ENCODE results near the gene DR1. TPM values are rescaled to one million over a fixed set of nuclear protein-coding genes. Genes with fewer than 3 reads are reported as not detected.
A peak's percentile ranks its signal among the peaks of the same experiment; 100 is the strongest.
"Not testable (repeated sequence)": the region's sequence is repeated elsewhere in the genome, so short reads cannot be mapped to it uniquely, and the experiment has no call there.

DR1 gene
- total RNA-seq, 1 donor from 2014 or later, result 50.1 TPM

DNA sequence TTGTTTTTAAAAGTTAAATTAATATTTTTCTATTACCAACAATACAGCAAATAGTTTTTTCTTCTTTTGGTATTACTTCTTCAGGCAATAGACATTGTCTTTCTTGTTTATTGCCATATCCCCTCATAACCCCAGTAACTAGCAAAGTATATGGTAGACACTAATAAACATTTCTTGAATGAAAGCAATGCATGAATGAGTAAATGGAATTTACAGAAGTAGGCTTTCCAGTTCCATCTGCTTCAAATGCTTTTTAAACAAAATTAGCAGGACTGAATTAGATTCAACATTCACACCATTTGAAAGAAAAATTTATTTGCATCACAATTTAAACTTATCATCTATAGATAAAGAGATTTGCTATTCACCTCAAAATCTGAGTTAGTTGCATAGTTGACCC is 5.6 kb upstream of the DR1 start:
- DNase-seq (ENCODE audit: low spot score), result no peak

DNA sequence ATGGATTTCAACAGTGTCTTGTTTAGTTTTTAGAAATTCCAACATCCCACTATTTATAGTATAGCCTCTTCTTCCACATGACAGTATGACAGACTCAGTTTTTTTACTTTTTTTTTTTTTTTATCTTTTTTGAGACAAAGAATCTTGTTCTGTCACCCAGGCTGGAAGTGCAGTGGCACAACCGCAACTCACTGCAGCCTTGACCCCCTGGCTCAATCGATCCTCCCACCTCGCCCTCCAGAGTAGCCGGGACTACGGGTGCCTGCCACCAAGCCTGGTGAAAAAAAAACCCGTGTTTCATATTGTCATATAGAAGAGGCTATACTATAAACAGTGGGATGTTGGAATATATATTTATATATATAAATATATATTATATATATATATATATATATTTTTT is 1.2 kb upstream of the DR1 start:
- DNase-seq (ENCODE audit: low spot score), result no peak

DNA sequence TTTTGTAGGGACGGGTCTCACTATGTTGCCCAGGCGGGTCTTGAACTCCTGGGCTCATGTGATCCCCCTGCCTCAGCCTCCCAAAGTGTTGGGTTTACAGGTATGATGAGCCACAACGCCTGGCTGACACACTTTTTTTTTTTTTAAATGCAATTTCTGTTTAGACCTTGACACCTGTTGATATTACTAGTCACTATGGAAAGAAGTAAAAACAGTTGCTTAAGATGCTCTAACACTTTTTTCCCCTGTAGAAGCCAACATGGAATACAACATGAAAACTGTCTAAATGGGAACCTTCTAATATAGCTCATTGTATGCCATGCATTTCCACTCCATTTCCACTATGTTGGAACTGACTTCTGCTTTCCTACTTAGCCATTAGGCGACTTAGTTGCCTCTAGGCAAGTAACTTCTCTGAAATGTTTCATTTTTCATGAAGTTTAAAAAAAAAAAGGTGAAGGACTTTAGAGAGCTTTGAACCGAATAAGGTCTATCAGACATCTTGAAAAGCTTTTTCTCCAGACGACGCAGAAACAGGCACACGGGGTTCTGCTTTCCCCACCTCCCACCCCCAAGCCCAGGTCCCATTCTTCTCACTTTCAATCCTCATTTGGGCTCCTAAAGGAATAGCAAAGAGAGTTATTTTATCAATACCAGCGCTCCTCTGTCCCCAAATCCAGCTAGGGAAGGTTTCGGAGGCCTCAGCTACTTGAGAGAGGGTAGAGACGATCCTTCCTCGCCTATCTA is 648 bp upstream of the DR1 start:
- no peak for DNase-seq (ENCODE audit: low spot score)

DNA sequence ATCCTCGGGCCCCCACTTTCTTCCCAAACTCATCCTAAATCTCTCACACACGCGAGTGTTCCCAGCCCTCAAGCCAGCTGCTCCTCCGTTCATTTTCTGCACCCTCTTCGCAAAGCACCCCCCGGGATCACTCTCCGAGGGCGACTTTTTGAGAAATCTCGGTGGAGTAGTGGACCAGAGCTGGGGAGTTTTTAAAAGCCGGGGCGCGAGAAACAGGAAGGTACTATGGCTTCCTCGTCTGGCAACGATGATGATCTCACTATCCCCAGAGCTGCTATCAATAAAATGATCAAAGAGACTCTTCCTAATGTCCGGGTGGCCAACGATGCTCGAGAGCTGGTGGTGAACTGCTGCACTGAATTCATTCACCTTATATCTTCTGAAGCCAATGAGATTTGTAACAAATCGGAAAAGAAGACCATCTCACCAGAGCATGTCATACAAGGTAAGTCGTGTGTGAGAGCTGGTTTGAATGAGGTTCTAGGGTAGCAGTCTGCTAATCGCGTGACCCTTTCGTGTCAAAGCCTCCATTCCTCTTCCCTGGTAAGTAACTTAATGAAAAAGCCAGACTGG is 800 bp downstream of the DR1 start:
- DNase-seq (ENCODE audit: low spot score), result peak; percentile 46

DNA sequence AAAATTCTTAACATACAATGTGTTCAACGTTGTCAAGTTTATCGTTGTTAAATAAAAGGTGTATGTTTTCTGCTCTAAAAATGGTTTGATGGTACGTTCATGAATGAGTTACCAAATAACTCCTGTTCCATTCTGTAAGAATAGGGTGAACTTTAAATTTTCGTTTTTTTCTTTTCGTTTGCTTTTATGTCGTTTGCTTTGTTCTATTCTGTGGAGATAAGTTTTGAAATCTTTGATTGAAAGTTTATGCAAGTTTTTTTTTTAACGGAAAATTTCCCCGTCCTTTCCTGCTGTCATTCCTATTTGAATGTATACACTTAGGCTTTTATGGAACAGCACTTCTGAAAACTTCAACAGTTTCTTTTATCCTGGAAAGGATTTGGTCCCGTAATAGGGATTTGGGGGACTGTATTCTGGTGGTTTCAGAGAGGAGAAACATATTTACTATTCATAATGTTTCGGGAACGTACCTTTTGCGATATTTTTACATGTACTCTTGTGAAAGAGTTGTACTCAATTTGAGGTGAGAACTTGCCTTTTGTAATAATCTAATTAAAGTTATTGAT is 1.7 kb downstream of the DR1 start:
- DNase-seq (ENCODE audit: low spot score), result no peak

DNA sequence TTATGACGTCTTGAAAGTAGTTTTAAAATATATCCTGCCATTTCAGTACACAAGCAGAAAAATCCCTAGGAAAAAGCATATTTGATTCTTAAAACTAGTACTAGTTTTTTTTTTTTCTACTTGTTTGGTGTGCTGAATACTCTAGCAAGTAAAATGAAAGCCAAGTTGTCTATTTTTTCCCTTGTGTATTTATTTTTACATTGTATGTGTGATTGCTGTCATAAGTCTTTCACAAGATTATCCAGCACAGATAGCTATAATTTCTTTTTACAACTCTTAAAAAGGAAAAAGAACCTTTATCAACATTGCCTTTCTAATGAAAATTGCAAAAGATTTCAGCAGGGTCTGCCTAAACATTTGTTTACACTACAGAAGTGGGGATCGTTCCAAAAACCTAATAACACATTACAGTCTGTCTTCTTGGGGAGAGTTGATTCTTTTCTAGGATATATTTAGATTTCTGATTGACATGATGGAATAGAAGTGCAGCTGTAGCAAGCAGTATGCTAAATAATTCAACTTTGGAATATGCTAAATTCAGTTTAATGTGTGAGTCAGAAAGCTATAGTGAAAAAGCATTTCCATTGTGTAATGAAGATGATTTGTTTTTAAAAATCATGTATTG is 2.5 kb downstream of the DR1 start:
- no peak for DNase-seq (ENCODE audit: low spot score)

DNA sequence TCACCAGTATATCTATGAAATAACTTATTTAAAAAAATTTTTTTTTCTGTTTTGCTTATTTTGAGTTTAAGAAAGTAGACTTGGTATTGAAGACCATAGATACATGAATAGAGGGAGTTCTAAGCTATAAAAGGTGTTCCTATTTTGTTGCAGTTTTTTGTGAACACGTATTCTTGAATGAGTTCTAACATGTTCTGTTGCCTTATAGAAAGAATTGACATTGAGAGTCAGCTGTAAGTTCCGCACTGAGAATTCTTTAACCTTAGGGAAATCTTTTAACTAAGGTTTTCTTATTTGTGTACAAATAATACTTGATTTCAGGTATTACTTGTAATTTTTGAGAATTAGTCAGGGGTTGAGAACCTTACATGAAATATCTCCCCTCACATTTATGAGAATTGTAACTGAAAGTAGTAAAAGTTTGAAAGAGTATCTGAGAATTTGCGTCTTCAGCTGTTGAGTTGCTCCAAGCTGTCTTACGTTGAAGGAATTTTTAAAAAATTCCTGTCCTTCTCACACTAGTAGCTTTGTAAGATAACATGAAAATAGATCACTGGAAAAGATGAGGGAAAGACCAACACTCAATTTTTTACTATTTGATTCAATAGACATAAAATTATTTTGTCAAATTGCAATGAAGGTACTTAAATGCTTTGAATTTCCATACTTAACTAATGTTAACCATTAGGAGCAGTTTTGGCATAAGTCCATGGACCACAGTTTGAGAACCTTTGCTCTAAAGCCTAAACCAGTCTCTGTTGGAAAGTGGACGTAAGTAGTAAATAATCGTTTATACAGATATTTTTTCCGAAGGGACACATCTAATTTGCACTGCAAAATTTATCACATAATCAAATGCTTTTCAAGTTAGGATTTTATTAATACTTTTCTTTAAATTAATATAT is 3.8 kb downstream of the DR1 start:
- DNase-seq (ENCODE audit: low spot score), result no peak

DNA sequence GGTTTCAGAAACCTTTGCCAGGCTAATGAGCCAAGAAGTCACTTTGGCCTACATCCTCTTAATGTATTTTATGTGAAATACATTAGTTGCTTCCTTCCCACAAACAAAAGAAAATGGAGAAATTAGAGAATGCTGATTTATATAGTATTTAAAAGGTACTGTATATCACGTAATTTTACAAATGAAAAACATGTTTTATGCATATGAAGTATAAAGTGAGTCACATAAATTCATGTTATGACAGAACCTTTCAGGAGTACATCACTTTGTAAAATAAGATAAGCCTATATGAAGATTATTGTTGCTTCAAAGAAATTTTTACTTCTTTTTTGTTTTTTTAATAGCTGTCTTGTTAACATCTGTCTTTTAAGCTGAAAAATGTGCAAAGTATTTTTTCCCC is 4.6 kb downstream of the DR1 start:
- DNase-seq (ENCODE audit: low spot score), result no peak

DNA sequence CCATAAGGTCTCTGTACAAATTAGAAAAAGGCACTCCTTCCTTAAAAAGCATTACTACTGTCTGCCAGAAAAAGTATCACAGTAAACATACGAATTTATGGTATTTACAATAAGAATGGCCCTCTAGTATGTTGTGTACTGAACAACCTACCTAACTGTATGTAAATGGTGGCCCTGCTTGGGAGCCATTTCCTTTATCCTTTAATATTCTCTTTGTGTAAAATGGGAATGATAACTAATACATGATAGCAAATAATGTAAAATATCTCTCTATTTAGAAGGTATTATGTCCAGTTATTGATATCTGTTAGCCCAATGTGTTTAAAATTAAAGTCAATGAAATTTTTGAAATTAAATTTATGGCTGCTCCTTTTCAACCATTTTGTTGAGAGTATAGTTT is 5.2 kb downstream of the DR1 start:
- no peak for DNase-seq (ENCODE audit: low spot score)

DNA sequence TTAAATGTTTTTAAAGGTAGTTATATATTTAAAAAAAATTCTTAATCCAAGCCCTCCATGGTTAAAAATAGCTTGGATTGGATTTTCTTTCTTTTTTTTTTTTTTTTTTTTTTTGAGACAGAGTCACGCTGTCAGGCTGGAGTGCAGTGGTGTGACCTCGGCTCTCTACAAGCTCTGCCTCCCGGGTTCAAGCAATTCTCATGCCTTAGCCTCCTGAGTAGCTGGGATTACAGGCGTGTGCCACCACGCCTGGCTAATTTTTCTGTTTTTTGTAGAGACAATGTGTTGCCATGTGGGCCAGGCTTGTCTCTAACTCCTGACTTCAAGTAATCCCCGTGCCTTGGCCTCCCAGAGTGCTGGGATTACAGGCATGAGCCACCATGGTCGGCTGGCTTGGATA is 5.6 kb downstream of the DR1 start:
- DNase-seq (ENCODE audit: low spot score), result not testable (repeated sequence)

DNA sequence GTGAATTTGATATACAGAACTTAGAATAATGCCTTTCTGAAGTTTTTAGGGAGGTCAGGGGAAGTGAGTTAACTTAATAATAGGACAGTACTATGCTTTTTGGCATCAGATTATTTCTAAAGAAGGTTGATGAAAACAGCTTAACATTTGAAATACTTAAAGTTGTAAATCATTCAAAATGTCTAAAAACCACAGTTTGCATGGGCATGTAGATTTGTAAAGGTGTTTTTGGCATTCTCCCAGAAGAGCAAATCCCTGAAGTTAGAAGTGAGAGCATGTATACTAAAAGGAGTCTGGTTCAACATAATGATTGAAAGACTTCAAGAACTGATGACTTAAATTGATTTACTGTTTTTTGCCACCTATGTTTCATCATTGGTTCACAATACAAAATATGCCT is 6.7 kb downstream of the DR1 start:
- DNase-seq (ENCODE audit: low spot score), result no peak

DNA sequence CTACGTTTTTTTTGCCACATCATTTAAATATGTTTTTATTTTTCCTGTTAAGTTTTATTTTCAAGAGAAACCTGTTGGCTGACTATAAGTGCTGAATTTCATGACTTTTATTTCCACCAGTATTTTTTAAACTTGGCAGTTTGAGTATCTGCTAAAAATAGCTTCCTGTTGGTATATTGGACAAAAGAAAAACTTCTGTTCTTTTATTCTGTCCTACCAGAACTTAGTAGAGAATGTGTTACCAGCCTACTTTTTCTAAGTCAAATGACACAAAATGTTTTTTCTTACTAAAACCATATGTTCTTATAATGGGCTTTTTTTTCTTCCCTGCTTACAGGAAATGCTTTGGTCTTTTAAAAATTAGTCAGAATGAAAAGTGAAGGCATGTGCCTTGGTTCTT is 7.6 kb downstream of the DR1 start:
- DNase-seq (ENCODE audit: low spot score), result no peak

DNA sequence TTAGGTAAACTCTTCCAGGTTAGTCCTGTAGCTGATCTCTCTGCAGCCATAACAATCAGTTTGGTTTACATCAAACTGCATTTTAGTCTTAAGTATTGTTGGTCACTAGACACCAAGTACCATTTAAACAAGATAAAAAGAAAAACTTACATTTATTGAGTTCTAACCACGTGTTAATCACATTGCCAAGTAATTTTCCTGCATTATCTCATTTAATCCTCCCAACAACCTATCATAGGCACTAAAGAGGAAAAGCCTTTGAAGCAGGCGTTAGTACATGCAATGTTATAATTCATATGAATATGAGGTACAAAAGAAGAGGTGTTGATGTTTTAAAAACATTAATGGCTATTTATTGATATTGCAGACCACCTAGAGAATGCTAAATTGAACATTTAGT is 9.0 kb downstream of the DR1 start:
- no peak for DNase-seq (ENCODE audit: low spot score)

DNA sequence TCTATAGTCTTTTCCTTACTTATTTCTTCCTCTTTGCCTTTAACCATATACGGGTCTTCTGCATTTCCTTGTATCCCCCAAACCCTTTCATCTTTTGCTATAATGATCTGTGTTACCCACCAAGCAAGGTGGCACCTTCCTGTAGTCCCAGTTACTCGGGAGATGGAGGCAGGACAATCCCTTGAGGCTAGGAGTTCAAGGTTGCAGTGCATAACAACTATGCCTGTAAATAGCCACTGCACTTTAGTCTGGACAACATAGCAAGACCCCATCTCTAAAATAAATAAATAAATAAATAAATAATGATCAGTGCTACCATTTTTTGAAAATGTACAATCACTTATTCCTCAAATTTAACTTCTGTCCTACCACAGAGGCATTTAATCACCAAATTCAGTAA is 11.5 kb downstream of the DR1 start:
- DNase-seq (ENCODE audit: low spot score), result no peak

DNA sequence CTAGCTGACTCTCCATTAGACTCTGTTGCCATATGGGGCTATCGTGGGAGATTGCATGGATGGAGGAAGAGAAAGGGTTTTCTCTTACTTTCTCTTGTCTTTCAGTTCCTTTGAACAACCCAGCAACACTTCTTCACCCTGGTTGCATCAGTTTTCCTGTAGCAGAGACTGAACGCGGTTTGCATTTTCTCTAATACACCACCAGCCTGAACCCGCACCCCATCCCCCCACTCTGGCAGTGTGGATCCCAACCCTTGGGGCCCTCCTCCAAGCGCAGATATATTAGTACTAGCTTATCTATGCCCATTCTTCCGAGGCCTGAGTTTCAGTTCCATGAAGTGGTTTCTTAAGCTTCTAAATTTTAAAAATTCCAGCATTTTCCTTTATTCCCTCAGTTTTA is 12.6 kb downstream of the DR1 start:
- no peak for DNase-seq (ENCODE audit: low spot score)

DNA sequence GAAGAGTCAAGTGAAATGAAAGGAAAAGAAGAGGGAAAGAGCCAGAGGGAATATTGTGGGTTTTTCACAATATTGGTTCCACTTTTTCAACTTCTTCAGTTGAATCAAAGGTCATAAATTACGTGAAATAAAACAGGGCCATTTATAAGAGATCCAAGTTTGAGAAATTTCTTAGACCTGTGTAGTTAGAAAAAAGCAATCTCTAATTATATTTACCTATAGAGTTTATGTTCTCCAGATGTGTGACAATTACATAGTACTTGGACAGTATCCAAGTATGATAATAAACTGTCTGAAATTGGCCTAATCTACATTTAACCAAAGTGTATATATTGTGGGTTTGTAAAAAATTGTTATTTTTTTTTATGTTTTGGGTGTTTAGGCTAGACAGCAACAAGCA is 14.4 kb downstream of the DR1 start:
- DNase-seq (ENCODE audit: low spot score), result no peak

DNA sequence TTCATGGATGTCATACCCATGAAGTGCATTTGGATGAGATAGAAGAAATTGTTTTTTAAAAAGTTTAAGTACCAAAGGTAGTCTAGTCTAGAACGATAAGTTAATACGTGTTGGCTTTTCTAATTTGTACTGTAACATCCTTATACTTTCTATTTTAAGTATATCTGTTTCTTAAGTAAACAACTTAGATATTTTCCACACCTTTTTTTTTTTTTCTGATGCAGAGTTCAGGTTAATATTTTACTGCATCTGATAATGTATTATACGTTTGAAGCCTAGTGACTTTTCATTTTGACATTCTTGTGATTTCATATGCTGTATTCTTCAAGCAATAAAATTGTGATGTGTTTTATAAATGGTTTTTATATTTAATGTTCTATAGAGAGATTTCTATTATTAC is 16.5 kb downstream of the DR1 start:
- no peak for DNase-seq (ENCODE audit: low spot score)

DNA sequence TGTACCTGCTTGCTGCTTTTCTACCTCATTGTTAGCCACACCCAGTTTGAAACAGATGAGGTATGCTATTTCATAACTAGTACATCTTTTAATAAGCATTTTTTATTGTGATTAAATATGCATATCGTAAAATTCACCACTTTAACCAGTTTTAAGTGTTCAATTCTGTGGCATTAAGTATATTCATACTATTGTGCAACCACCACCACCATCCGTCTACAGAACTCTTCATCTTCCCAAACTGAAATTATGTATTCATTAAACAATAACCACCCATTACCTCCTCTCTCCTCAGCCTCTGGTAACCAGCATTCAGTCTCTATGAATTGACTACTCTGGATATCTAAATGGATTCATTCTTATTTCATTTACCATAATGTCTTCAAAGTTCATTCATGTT is 20.1 kb downstream of the DR1 start:
- DNase-seq (ENCODE audit: low spot score), result no peak

DNA sequence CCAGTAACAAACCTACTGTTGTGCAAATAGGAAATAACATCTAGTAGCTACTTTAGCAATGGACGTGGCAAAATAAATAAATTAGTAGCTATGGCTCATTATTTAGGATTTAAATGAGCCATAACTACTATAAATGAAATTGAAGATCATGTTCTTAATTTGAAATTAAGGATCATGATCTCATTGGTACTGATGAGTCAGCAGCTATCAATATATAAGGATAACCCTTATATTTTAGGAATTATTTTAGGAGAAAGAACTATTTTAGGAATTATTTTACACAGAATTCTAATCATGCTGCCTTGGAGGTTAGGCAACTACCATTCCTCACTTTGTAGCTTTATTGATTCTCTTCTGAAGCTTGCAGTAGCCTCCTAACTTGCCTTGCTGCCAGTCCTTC is 24.0 kb downstream of the DR1 start:
- no peak for DNase-seq (ENCODE audit: low spot score)

DNA sequence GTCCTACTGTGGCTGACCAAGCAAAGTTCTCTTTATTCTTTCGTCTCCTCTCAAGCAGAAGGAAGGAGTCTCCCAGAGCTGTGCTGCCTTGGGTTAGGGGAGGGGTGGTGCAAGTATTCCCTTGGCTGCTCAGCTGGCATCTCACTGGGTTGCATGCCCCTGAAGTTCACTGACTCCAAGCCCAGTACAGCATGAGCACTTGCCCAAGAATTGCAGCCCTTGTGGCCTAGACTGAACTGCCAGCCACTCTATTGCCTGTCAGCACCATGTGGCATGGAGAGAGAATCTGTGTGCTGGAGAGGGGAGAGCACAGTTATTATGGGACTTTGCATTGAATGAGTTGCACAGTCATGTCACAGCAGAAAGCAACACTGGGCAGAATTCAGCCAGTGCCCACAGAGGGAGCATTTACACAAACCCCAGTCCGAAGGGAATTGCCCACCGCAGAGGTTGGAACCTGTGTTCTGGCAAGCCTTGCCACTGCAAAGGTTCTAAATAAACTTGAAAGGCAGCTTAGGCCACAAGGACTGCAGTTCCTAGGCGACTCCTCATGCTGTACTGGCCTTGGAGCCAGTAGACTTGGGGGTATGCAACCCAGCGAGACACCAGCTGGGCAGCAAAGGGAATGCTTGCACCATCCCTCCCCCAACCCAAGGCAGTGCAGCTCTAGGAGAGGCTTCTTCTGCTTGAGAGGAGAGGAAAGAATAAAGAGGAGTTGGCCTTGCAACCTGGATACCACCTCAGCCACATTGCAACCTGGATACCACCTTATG is 28.8 kb downstream of the DR1 start:
- DNase-seq (ENCODE audit: low spot score), result no peak

DNA sequence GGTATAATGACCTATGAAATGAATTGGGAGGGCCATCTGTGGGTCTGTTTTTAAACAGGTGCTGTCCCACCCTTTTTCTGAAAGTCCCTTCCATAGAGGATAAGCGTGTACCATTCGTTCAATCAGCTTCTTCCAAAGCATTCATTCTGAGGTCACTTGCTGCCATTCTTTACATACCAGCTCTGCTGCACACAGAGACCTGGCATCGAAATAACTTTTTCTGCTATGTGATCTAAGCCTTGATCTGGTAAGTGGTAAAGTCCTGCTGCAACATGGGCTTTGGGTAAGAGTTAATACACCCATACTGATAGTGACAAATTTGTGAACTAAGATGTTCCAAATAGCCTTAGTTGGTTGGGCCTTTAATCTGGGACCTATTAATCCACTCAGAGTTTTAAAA is 38.9 kb downstream of the DR1 start:
- no peak for DNase-seq (ENCODE audit: low spot score)
